Osteoblast (primary cell): ENCODE data around the gene ZNF396. TPM values are rescaled to one million over a fixed set of nuclear protein-coding genes. Genes with fewer than 3 reads are reported as not detected.
A peak's percentile ranks its signal among the peaks of the same experiment; 100 is the strongest.

Experiments
- DNase-seq: peaks from one replicate; pipeline ENCODE4 v3.0.0; 2011; ENCODE audit warnings: low spot score, mixed read lengths; ENCODE audit not compliant: insufficient read length; ENCODE audit errors: missing footprints
- H2AFZ ChIP-seq: 2 replicates; pipeline ENCODE4 v1.6.0; 2011; ENCODE audit warnings: mild to moderate bottlenecking, low read length
- H3K27ac ChIP-seq: 2 replicates; pipeline ENCODE4 v1.5.1; 2011; ENCODE audit warnings: mild to moderate bottlenecking, low read depth, low read length, moderate library complexity
- H3K27me3 ChIP-seq: 2 replicates; pipeline ENCODE4 v1.6.0; 2012; ENCODE audit warnings: mild to moderate bottlenecking, control low read depth, inconsistent platforms, low read length, moderate library complexity; ENCODE audit not compliant: insufficient read depth
- H3K36me3 ChIP-seq: 2 replicates; pipeline ENCODE4 v1.5.1; 2011; ENCODE audit warnings: mild to moderate bottlenecking, low read length, control low read depth, moderate library complexity; ENCODE audit not compliant: insufficient read depth
- H3K4me1 ChIP-seq: 2 replicates; pipeline ENCODE4 v1.5.1; 2011; ENCODE audit warnings: mild to moderate bottlenecking, low read length, control low read depth, moderate library complexity; ENCODE audit not compliant: insufficient read depth
- H3K4me2 ChIP-seq: 2 replicates; pipeline ENCODE4 v1.6.0; 2011; ENCODE audit warnings: mild to moderate bottlenecking, low read length; ENCODE audit not compliant: insufficient read depth
- H3K4me3 ChIP-seq: fragments of 200-600 bp; sonication (generic); 3 replicates; pipeline ENCODE4 v1.5.1; 2012; ENCODE audit warnings: mild to moderate bottlenecking, low read length, inconsistent platforms; ENCODE audit not compliant: insufficient read depth
- H3K79me2 ChIP-seq: 2 replicates; pipeline ENCODE4 v1.6.0; 2012; ENCODE audit warnings: mild to moderate bottlenecking, low read length, control low read depth, inconsistent platforms; ENCODE audit not compliant: insufficient read depth
- H3K9me3 ChIP-seq: 2 replicates; pipeline ENCODE4 v1.5.1; 2011; ENCODE audit warnings: low read depth, low read length, control low read depth
- H4K20me1 ChIP-seq: 2 replicates; pipeline ENCODE4 v1.6.0; 2012; ENCODE audit warnings: mild to moderate bottlenecking, low read length, control low read depth; ENCODE audit not compliant: insufficient read depth
- total RNA-seq: library from RNA; depleted of rRNA; stranded (reverse); fragments of >200 nt; gene quantifications from 2 replicates; pipeline ENCODE4 v1.2.3, GENCODE V29; 2012
- TF ChIP-seq, protein P1 (sequence below): IDR thresholded peaks from 2 replicates; pipeline ENCODE4 v1.5.1; 2011; ENCODE audit warnings: mild to moderate bottlenecking, low read depth, low read length, moderate library complexity; ENCODE audit errors: extremely low read depth

Gene ZNF396
- total RNA-seq, 1 donor = 3.3 TPM

DNA sequence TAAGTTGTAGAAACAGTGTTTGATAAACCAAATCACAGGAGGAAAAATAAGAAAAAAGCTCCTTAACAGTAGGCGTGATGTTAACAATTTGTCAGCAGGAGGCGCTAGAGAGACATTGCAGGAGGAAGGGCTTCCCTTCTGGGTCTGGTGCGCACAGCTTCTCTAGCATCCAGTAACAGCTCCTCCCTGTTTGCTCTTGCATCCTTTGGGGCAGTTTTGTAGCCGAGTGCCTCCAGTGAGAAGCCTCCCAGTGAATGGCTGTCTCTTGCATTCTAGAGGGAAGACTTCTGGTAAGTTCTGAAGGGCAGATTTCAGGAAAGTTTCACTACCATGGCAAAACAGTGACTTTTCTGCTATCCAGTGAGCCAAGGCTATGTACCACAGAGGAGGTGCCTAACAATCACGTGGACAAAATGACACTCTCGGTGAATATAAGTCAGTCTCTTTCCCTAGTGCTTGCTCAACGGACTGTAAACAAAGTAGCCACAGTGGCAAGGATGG lies 9.5 kb upstream of the ZNF396 start:
- TF ChIP-seq, protein P1, sequence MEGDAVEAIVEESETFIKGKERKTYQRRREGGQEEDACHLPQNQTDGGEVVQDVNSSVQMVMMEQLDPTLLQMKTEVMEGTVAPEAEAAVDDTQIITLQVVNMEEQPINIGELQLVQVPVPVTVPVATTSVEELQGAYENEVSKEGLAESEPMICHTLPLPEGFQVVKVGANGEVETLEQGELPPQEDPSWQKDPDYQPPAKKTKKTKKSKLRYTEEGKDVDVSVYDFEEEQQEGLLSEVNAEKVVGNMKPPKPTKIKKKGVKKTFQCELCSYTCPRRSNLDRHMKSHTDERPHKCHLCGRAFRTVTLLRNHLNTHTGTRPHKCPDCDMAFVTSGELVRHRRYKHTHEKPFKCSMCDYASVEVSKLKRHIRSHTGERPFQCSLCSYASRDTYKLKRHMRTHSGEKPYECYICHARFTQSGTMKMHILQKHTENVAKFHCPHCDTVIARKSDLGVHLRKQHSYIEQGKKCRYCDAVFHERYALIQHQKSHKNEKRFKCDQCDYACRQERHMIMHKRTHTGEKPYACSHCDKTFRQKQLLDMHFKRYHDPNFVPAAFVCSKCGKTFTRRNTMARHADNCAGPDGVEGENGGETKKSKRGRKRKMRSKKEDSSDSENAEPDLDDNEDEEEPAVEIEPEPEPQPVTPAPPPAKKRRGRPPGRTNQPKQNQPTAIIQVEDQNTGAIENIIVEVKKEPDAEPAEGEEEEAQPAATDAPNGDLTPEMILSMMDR = peak; percentile 98
- Histone ChIP-seq H3K27ac (peak overlapping the region; percentile 80), H3K79me2 (no peaks in the 10 kb centered on the region), H3K4me1 (peaks cover 46% of the 10 kb centered on the region), H2AFZ (peak overlapping the region; percentile 8), H3K9me3 (no peaks in the 10 kb centered on the region), H3K4me2 (peak overlapping the region; percentile 46), H3K36me3 (no peaks in the 10 kb centered on the region), H4K20me1 (no peaks in the 10 kb centered on the region), H3K27me3 (no peaks in the 10 kb centered on the region), H3K4me3 (no peak overlapping the region)
- DNase-seq = no peak

GRCh38 chr18:35383136-35383535 lies 6.0 kb upstream of the ZNF396 start:
- no peak overlapping the region for H2AFZ ChIP-seq
- H3K4me1 ChIP-seq = peaks cover 20% of the 10 kb centered on the region
- no peaks in the 10 kb centered on the region for H4K20me1 ChIP-seq
- H3K4me3 ChIP-seq = no peak overlapping the region
- H3K79me2 ChIP-seq = no peaks in the 10 kb centered on the region
- H3K27me3 ChIP-seq = peaks cover 8% of the 10 kb centered on the region
- H3K27ac ChIP-seq = no peak overlapping the region
- no peak for DNase-seq
- TF ChIP-seq, protein P1 = no peak
- no peaks in the 10 kb centered on the region for H3K9me3 ChIP-seq
- no peak overlapping the region for H3K4me2 ChIP-seq
- no peaks in the 10 kb centered on the region for H3K36me3 ChIP-seq

GRCh38 chr18:35379421-35379820 lies 2.3 kb upstream of the ZNF396 start:
- DNase-seq = no peak
- Histone ChIP-seq H3K9me3 (no peaks in the 10 kb centered on the region), H3K27me3 (peaks cover 18% of the 10 kb centered on the region), H3K4me2 (no peak overlapping the region), H4K20me1 (no peaks in the 10 kb centered on the region), H3K4me1 (peaks cover 11% of the 10 kb centered on the region), H2AFZ (no peak overlapping the region), H3K27ac (no peak overlapping the region), H3K79me2 (no peaks in the 10 kb centered on the region), H3K4me3 (no peak overlapping the region), H3K36me3 (no peaks in the 10 kb centered on the region)
- TF ChIP-seq, protein P1 = no peak

GRCh38 chr18:35378574-35378896 lies 1.4 kb upstream of the ZNF396 start:
- Histone ChIP-seq H3K9me3 (no peaks in the 10 kb centered on the region), H2AFZ (peak overlapping the region; percentile 32), H3K4me2 (peak overlapping the region; percentile 81), H3K27ac (peak overlapping the region; percentile 43), H3K4me1 (peaks cover 11% of the 10 kb centered on the region), H3K36me3 (no peaks in the 10 kb centered on the region), H3K4me3 (peak overlapping the region; percentile 14), H3K27me3 (peaks cover 18% of the 10 kb centered on the region), H4K20me1 (no peaks in the 10 kb centered on the region), H3K79me2 (no peaks in the 10 kb centered on the region)
- DNase-seq = no peak
- TF ChIP-seq, protein P1 = no peak
